HG03575 (cell line): ENCODE data around the gene RAB12.
A peak's percentile ranks its signal among the peaks of the same experiment; 100 is the strongest.
"Not testable (repeated sequence)": the region's sequence is repeated elsewhere in the genome, so short reads cannot be mapped to it uniquely, and the experiment has no call there.

Experiments used
- ATAC-seq: cut with Tn5 transposase; IDR thresholded peaks from one replicate; pipeline ENCODE4 v1.9.1; 2021; ENCODE audit not compliant: unreplicated experiment, insufficient number of reproducible peaks, low FRiP score; ENCODE audit errors: extremely low read depth

RAB12 gene, protein sequence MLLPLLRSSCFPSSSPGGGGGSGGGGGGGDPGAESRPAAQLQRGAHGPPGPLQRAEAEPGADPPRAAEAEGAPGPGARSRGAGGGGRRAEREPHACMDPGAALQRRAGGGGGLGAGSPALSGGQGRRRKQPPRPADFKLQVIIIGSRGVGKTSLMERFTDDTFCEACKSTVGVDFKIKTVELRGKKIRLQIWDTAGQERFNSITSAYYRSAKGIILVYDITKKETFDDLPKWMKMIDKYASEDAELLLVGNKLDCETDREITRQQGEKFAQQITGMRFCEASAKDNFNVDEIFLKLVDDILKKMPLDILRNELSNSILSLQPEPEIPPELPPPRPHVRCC

DNA sequence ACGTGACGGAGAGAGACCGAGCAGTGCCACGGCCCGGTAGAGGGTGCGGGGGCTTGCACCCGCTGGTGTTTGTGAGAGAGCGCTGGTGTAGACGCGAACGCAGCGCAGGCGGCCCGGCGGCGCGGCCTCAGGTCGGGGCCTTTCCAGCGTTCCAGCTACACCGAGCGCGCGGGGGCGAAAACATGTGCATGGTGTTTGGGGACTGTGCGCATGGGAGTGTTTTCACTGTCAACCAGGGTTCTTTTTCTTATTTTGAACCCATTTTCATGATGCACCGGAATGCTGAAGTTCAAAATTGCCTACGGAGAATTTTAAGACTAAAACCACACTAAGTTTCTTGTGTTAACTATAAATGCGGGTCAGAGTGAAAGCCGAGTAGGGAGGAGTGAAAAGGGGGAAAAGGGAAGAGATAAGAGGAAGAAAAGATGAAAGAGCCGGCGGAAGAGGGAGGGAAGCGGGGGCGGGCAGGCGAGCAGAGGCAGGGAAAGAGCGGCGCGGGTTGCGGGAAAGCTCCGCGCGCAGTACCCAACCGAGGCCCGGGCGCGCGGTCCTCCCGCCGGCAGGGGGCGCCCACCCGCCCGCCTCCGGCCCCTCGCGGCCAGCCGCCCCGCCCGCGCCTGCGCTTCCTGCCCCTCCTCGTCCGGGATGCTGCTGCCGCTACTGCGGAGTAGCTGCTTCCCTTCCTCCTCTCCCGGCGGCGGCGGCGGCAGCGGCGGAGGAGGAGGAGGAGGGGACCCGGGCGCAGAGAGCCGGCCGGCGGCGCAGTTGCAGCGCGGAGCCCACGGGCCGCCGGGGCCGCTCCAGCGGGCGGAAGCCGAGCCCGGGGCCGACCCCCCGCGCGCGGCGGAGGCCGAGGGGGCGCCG lies at the start of gene RAB12:
RAB12 (plus strand) TSS at position 643 of the 864 bp plus-strand sequence; CDS start at position 646, 3 bp downstream.
- ATAC-seq, result no peak

DNA sequence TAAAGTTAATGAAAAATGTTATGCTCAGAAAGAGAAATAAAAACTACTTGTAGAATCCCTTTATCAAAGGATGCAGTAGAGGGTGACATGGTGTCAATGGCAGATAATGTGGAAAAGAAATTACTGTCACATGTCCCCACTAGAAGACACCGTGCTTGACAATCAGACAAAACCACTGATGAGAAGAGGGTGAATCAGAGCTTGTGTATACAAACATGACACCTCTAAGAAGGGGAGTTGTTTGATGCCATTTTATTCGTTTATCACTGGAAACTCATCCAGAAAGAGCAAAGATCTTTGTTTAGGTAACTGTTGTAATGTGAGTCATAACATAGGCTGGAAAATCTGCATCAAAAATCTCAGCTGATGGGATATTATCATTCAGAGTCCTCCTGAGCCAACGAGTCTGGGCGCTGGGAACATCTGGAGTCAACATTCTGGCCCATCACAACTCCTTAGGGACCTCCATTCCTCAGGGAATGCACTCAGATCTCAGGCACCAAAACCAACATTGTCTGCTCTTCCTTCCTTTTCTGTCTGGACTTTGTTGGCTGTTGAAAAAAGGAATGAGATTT lies 49.5 kb upstream of the RAB12 start:
- ATAC-seq, result no peak

DNA sequence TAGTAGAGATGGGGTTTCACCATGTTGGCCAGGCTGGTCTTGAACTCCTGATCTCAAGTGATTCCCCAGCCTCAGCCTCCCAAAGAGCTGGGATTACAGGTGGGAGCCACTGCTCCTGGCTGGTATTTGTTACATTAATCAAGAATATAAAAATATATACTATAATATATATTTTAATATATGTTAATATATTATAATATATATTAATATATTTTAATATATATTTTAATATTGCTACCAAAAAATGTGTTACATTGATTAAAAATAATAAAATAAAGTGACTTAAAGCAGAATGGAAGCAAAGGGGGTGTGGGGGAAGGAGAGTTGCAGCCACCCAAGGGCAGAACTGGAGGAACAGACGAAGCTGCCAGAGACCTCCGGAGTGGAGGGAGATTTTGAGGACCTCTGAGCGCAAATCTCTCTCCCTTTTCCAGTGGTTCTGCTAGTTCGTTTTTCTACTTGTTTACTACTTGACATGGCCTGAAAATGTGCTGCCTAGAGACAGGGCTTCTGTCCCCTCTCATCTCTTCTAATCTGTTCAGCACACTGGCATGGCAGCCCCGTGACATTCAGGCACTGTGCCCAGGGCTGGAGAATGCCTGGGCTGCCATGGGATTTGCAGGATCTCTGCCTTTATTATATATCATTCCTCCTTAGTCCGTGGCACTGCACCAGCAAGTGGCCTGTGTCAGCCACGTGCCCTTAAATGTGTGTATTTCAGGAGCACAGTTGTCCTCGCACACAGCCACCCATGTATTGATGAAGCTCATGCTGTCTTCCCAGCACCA lies 47.9 kb upstream of the RAB12 start:
- ATAC-seq, result no peak

DNA sequence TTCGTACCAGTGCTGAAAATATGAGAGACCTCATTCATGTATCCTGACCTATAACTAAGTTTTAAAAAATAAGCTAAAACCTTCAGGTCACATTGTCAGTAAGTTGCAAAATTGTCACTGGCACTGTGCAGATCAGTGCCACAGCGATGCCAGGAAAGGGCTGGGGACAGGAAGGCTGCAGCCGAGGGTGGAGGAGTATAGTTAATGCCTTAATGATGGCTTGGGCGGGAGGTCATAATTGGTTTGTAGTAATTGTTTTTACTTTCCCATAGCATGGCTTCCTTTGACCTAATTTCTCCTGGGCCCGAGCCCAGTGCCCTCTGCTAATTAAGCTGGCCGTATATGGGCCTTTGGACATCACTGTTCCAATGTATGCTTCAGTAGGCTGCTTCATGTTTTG lies 47.2 kb upstream of the RAB12 start:
- no peak for ATAC-seq

DNA sequence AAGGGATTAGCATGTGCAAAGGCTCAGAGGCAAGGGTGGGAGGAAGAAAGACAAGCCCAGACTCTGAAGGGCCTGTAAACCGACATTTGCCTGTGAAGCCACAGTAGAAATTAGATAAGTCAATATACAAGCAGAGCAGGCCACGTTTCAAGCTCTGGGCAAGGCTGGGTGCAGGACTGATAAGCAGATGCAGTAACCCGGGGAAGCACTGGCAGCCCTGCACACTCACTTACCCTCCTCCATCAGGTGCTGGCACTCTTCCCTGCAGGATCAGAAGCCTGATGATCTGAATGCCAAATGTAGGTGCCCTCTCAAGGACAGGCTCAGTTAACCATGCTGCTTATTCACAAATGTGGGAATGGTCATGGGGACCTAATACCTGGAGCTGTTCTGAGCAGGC lies 46.3 kb upstream of the RAB12 start:
- no peak for ATAC-seq

DNA sequence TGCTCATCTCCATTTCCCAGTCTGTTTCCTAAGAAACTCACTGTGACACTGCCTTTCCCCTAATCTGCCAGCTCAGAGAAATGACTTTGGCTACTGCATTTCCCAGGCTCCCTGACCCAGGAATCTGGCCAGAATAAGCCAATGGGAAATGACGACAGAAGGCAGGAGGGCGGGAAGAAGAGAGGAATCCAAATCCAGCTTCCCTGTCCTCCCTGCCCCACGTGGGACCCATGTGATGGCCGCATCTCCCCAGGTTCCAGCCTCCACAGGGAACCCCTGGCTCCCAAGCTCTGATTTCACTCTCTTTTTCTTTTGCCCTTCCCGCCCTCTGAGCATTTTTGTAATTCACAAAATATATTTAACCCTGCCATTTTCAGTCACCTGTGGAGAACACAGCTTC lies 37.8 kb upstream of the RAB12 start:
- no peak for ATAC-seq

DNA sequence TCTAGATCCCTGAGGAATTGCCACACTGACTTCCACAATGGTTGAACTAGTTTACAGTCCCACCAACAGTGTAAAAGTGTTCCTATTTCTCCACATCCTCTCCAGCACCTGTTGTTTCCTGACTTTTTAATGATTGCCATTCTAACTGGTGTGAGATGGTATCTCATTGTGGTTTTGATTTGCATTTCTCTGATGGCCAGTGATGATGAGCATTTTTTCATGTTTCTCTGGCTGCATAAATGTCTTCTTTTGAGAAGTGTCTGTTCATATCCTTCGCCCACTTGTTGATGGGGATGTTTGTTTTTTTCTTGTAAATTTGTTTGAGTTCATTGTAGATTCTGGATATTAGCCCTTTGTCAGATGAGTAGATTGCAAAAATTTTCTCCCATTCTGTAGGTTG lies 35.5 kb upstream of the RAB12 start:
- ATAC-seq, result not testable (repeated sequence)

DNA sequence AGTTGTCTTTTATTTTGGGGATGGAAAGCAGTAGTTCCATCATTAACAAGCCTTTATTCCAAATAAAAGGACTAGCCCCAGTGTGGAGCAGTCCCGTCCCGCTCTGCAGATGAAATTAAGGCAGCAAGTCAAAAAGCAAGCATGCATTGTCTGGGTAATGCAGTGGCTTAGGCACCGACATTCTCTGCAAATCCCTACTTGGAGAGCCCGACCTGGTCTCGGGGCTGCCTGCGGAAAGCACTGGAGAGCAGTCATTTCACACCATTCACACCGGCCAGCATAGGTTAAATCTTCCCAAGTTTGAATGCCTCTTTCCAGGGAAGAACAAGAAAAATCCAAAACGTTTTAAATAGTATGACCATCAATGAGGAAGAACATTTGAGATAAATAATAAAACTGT lies 24.4 kb upstream of the RAB12 start:
- no peak for ATAC-seq

DNA sequence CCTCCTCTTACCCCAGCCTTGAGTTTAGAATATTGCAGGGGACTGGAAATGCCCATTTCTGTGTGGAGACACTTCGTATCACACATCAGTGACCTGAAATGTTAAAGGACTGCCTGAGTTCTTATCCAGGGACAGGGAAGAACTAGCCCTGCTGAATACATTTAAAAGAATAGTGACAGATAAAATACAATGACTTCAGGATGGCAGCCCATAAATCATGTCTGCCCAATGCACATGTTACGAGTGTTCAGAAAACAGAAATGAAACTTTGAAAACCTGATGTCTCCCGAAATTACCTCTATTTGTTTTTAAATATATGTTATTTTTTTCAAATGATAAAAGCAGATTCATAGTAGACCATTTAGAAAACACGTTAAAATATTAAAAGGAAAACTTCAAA lies 22.3 kb upstream of the RAB12 start:
- ATAC-seq, result no peak

DNA sequence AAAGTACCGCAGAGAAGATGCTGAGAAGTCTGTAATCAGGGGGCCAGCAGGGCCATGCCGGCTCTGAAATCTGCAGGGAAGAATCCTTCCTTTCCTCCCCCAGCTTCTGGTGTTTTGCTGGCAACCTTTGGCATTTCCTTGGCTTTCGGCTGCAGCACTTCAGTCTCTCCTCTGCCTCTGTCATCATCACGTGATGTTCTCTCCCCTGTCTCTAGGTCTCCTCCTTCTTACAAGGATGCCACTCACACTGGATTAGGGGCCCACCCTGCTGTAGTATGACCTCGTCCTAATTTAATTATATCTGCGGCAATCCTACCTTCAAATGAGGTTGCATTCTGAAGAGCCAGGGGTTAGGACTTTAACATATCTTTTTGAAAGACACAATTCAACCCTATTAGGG lies 13.8 kb upstream of the RAB12 start:
- ATAC-seq, result no peak

DNA sequence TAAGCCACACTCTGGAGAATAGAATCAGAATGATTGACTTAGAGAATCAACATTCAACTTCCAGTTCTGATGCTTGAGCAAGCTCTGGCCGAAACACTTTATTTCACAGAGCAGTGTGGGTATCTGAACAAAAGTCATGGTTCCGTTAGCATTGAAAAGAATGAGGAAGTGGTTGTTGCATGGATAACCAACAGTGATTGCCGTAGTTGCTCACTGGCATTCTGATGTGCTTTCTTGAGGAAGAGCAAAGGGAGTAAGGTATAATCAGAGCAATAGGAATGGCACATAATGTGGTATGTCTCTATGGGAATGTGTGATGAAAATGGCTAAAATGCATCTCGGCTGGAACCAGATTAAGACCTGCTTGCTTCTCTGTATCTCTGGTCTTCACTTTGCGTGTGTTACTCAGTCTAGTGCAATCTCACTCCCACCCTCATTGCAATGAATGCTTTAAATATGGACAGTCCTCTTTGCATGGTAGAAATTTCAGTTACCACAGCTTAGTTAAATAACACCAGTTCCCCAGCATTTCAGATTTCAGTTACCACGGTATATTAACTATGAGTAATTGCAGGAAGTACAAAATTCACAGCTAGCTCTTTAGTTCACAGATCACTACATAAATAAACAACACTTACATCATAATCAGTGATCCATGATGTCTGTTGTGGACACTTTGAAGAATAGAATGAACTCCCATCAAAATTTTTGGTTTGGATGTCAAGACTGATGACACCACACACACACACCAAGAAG lies 7.8 kb upstream of the RAB12 start:
- ATAC-seq, result peak; percentile 49

DNA sequence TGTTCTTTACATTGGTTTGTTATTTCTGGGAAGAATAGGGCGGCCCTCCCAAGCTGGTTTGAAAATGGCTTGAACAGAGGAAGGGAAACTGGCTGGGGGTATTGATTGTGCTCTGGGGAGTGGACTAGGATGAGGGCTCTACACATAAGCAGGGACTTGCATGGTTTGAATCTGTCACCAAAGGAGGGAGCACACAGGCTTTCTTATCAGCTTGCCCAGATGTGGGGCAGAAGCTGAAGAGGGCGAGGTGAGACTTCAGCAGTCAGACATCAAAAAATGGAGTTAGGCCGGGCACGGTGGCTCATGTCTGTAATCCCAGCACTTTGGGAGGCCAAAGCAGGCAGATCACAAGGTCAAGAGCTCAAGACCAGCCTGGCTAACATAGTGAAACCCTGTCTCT lies 7.2 kb upstream of the RAB12 start:
- peak; percentile 0 for ATAC-seq

DNA sequence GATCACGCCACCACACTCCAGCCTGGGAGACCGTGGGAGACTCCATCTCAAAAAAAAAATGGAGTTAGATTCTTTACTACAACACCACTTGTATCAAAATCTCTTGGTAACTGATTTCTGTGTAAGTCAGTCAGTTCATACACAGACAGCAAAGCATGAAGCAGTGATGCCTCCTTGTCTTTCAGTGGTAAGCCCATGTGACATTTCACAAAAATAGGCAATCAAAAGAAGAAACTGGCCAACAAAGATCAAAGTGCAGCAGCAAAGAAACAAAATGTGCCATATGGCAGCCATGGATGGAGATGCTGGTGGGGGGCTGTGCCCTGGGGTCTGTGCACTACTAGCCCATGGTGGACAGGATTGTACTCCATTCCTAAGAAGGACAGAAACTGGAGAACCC lies 6.7 kb upstream of the RAB12 start:
- ATAC-seq, result no peak

DNA sequence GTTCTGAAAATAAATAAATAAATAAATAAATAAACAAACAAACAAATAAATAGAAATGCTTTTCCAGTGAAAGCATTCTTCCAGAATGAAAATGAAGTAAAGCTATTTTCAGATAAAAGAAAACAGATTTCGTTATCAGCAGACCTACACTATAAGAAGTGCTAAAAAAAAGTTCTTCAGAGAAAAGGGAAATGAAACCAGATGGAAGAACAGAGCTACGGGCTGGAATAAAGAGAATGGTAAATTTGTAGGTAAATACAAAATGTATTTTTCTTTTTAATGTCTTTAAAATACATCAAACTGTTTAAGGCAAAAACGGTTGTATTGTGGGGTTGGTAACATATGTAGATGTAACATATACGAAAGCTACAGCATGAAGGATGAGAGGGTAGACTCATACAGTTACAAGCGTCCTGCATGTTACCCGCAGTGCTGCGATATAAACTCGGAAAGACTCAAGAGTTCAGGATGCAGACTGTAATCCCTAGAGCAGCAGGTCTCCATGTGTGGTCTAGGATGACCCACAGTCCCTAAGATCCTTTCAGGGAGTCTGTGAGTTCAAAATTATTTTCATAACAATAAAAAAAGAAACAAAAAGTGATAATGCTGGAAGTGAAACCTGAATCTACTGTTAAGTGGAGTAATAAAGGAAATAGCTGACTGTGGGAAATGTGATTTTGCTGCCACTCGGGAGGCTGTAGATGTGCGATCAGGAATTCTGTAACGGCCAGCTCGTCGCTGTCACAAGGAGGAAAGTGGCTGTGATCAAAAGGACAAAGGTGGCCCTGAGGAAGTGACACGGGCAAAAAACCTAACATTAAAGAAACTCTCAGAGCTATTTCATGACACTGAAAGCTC lies 5.3 kb upstream of the RAB12 start:
- no peak for ATAC-seq

DNA sequence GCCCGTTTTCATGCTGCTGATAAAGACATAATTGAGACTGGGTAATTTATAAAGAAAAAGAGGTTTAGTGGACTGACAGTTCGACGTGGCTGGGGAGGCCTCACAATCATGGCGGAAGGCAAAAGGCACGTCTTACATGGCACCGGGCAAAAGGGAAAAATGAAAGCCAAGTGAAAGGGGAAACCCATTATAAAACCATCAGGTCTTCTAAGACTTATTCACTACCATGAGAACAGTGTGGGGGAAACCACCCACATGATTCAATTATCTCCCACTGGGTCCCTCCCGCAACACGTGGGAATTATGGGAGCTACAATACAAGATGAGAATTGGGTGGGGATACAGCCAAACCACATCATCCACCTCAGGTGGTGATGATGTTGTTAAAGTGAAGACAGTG lies 3.3 kb upstream of the RAB12 start:
- ATAC-seq, result no peak

DNA sequence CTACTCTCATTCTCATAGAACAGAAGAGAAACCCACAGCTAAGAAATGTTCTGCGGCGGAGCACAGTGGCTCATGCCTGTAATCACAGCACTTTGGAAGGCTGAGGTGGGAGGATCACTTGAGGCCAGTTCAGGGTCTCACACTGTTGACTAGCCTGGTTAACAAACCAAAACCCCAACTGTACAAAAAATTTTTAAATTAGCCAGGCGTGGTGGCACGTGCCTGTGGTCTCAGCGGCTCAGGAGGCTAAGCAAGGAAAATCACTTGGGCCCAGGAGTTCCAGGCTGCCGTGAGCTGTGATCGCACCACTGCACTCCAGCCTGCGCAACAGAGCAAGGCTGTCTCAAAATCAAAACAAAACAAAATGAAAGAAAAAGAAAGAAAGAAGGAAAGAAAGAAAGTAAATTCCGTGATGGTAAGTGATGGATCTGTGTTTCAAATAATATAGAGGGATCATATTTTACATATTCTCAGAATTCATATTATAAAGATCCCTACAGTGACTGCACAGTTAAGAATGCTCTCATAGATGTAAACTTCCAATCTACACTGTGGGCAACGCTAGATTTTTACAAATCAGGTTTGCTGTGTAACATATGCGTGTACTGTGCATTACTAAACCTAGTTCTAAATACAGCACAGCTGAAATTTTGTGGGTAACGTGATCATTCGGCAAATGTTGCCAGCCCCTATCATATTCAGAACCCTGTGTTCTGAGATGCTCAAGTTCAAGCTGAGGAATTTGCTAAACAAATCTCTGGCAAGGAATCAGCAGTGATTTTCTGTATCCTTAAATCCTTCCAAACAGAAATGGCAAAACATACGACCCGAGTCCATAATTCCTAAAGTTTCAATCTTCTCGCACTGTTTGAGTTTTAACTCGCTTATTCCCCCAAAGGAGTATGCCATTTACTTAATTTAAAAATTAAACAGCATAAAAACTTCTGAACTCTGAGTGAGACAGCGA lies 1.2 kb upstream of the RAB12 start:
- ATAC-seq, result no peak
